GM21737 (cell line): ENCODE results near the gene ZNF57.
"Not testable (repeated sequence)": the region's sequence is repeated elsewhere in the genome, so short reads cannot be mapped to it uniquely, and the experiment has no call there.

ENCODE experiments used
- ATAC-seq: cut with Tn5 transposase; IDR thresholded peaks from one replicate; pipeline ENCODE4 v1.9.1; 2021; ENCODE audit warnings: mild to moderate bottlenecking, moderate library complexity; ENCODE audit not compliant: unreplicated experiment

ZNF57 gene

GRCh38 chr19:2890531-2890930, 10.2 kb upstream of the ZNF57 start:
- not testable (repeated sequence) for ATAC-seq

GRCh38 chr19:2896694-2897093, 4.0 kb upstream of the ZNF57 start:
- ATAC-seq = no peak

- ATAC-seq = no peak
Measured at GRCh38 chr19:2902590-2903218, 2.0 kb downstream of the ZNF57 start.

- not testable (repeated sequence) for ATAC-seq
Measured at GRCh38 chr19:2903326-2903725, 2.6 kb downstream of the ZNF57 start.

GRCh38 chr19:2905918-2906519, 5.3 kb downstream of the ZNF57 start:
- no peak for ATAC-seq

- no peak for ATAC-seq
Measured at GRCh38 chr19:2906631-2907195, 6.0 kb downstream of the ZNF57 start.

GRCh38 chr19:2912306-2912705, 11.6 kb downstream of the ZNF57 start:
- ATAC-seq = no peak

GRCh38 chr19:2917275-2918184, 16.8 kb downstream of the ZNF57 start:
- ATAC-seq = no peak

GRCh38 chr19:2922987-2923386, 22.3 kb downstream of the ZNF57 start:
- no peak for ATAC-seq

- ATAC-seq = no peak
Measured at GRCh38 chr19:2923510-2923909, 22.8 kb downstream of the ZNF57 start.

GRCh38 chr19:2926341-2927031, 25.8 kb downstream of the ZNF57 start:
- ATAC-seq = no peak

GRCh38 chr19:2927032-2927430, 26.3 kb downstream of the ZNF57 start:
- no peak for ATAC-seq

GRCh38 chr19:2933490-2933910, 32.8 kb downstream of the ZNF57 start:
- ATAC-seq = no peak

GRCh38 chr19:2935863-2936262, 35.1 kb downstream of the ZNF57 start:
- ATAC-seq = not testable (repeated sequence)

GRCh38 chr19:2942928-2943640, 42.4 kb downstream of the ZNF57 start:
- ATAC-seq = no peak

- no peak for ATAC-seq
Measured at GRCh38 chr19:2944403-2944774, 43.7 kb downstream of the ZNF57 start.

- peak; percentile 91 for ATAC-seq
Measured at GRCh38 chr19:2944775-2945574, 44.2 kb downstream of the ZNF57 start, which contains the start of gene ZNF77. Gene ZNF77 (minus strand): TSS chr19:2944971. CDS start chr19:2944840, 131 bp downstream.

GRCh38 chr19:2945575-2946184, 45.0 kb downstream of the ZNF57 start:
- no peak for ATAC-seq

GRCh38 chr19:2949939-2950285, 49.2 kb downstream of the ZNF57 start:
- ATAC-seq = no peak
